WTC11 (cell line): ENCODE results near the gene SCML1. TPM values are rescaled to one million over a fixed set of nuclear protein-coding genes. Genes with fewer than 3 reads are reported as not detected.

Experiments used
- ATAC-seq: fragments of 200-7000 bp; cut with Tn5 transposase; 2 replicates; pipeline ENCODE4 v1.10.0; 2021; ENCODE audit warnings: mild to moderate bottlenecking, moderate library complexity
- CTCF ChIA-PET: fragments of 300-600 bp; sonication (Branson Sonifier 250); formaldehyde crosslinking; loops from one replicate; lab custom pipeline; 2021; ENCODE audit warnings: antibody characterized with exemption; lab: Charles Lee
- POLR2A ChIA-PET: fragments of 350-600 bp; sonication (Branson Sonifier 250); formaldehyde crosslinking; loops from one replicate; lab custom pipeline; 2021; ENCODE audit warnings: antibody characterized with exemption; lab: Charles Lee
- DNase-seq: peaks from one replicate; pipeline ENCODE4 v3.0.0; 2021; ENCODE audit warnings: low spot score
- H3K27ac Mint-ChIP-seq: 2 replicates; pipeline ENCODE4 v1.8.0; 2021; ENCODE audit warnings: mixed read lengths
- H3K27me3 Mint-ChIP-seq: 2 replicates; pipeline ENCODE4 v1.8.0; 2021; ENCODE audit warnings: low read depth, mild to moderate bottlenecking, moderate library complexity, mixed read lengths
- H3K36me3 Mint-ChIP-seq: 2 replicates; pipeline ENCODE4 v1.8.0; 2021; ENCODE audit warnings: mixed read lengths
- H3K4me1 Mint-ChIP-seq: 2 replicates; pipeline ENCODE4 v1.8.0; 2022; ENCODE audit warnings: mixed read lengths
- H3K4me3 Mint-ChIP-seq: 2 replicates; pipeline ENCODE4 v1.8.0; 2021; ENCODE audit warnings: mild to moderate bottlenecking, moderate library complexity, mixed read lengths
- H3K9me3 Mint-ChIP-seq: 2 replicates; pipeline ENCODE4 v1.8.0; 2021; ENCODE audit warnings: mixed read lengths
- ATF1 ChIP-seq: sonication (generic); formaldehyde crosslinking; IDR thresholded peaks from 2 replicates; pipeline ENCODE4 v1.8.1; 2023; ENCODE audit warnings: mild to moderate bottlenecking, moderate library complexity, missing genetic modification reagents
- CREM ChIP-seq: sonication (generic); formaldehyde crosslinking; IDR thresholded peaks from 2 replicates; pipeline ENCODE4 v1.8.1; 2022; ENCODE audit warnings: mild to moderate bottlenecking, missing genetic modification reagents, moderate library complexity
- CTCF ChIP-seq: fragments of 200-600 bp; IDR thresholded peaks from 2 replicates; pipeline ENCODE4 v1.8.0; 2022; ENCODE audit warnings: antibody characterized with exemption
- E2F5 ChIP-seq: sonication (generic); formaldehyde crosslinking; IDR thresholded peaks from 2 replicates; pipeline ENCODE4 v1.8.1; 2022; ENCODE audit warnings: mild to moderate bottlenecking, moderate library complexity, missing genetic modification reagents
- ETV6 ChIP-seq: sonication (generic); formaldehyde crosslinking; IDR thresholded peaks from 2 replicates; pipeline ENCODE4 v1.8.1; 2022; ENCODE audit warnings: mild to moderate bottlenecking, missing genetic modification reagents
- GTF2I ChIP-seq: fragments of 250-450 bp; sonication (Bioruptor Pico); conservative IDR thresholded peaks from 2 replicates; pipeline ENCODE4 v1.4.0; 2021; ENCODE audit warnings: mild to moderate bottlenecking
- JUN ChIP-seq: sonication (generic); formaldehyde crosslinking; IDR thresholded peaks from 2 replicates; pipeline ENCODE4 v1.8.0; 2023; ENCODE audit warnings: mild to moderate bottlenecking, missing genetic modification reagents
- MAX ChIP-seq: sonication (generic); formaldehyde crosslinking; IDR thresholded peaks from 2 replicates; pipeline ENCODE4 v1.8.0; 2022; ENCODE audit warnings: mild to moderate bottlenecking, missing genetic modification reagents
- NFE2L1 ChIP-seq: sonication (generic); formaldehyde crosslinking; IDR thresholded peaks from 2 replicates; pipeline ENCODE4 v1.8.1; 2023; ENCODE audit warnings: missing genetic modification reagents
- NR2C2 ChIP-seq: sonication (generic); formaldehyde crosslinking; IDR thresholded peaks from 2 replicates; pipeline ENCODE4 v1.8.0; 2022; ENCODE audit warnings: mild to moderate bottlenecking, missing genetic modification reagents
- PREB ChIP-seq: sonication (generic); formaldehyde crosslinking; IDR thresholded peaks from 2 replicates; pipeline ENCODE4 v1.8.1; 2022; ENCODE audit warnings: mild to moderate bottlenecking, missing genetic modification reagents, moderate library complexity, borderline replicate concordance
- PRRX2 ChIP-seq: fragments of 250-450 bp; sonication (Bioruptor Pico); IDR thresholded peaks from 2 replicates; pipeline ENCODE4 v1.8.0; 2021; ENCODE audit warnings: mild to moderate bottlenecking
- RORB ChIP-seq: fragments of 250-450 bp; sonication (Bioruptor Pico); IDR thresholded peaks from 2 replicates; pipeline ENCODE4 v1.9.0; 2021; ENCODE audit warnings: mild to moderate bottlenecking
- STAT6 ChIP-seq: sonication (generic); formaldehyde crosslinking; conservative IDR thresholded peaks from 2 replicates; pipeline ENCODE4 v1.8.1; 2023; ENCODE audit warnings: mild to moderate bottlenecking, low read depth, missing genetic modification reagents, moderate library complexity
- TP53 ChIP-seq: sonication (generic); formaldehyde crosslinking; IDR thresholded peaks from 2 replicates; pipeline ENCODE4 v1.8.1; 2023; ENCODE audit warnings: mild to moderate bottlenecking, missing genetic modification reagents
- USF1 ChIP-seq: sonication (generic); formaldehyde crosslinking; IDR thresholded peaks from 2 replicates; pipeline ENCODE4 v1.8.0; 2022; ENCODE audit warnings: mild to moderate bottlenecking, missing genetic modification reagents
- ZBTB43 ChIP-seq: sonication (generic); formaldehyde crosslinking; IDR thresholded peaks from 2 replicates; pipeline ENCODE4 v1.8.1; 2023; ENCODE audit warnings: mild to moderate bottlenecking, missing genetic modification reagents
- ZMAT4 ChIP-seq: fragments of 250-450 bp; sonication (Bioruptor Pico); IDR thresholded peaks from 2 replicates; pipeline ENCODE4 v1.9.0; 2021; ENCODE audit warnings: mild to moderate bottlenecking
- ZNF138 ChIP-seq: sonication (generic); formaldehyde crosslinking; conservative IDR thresholded peaks from 2 replicates; pipeline ENCODE4 v1.8.1; 2022; ENCODE audit warnings: mild to moderate bottlenecking, moderate library complexity, missing genetic modification reagents
- ZNF396 ChIP-seq: fragments of 250-450 bp; sonication (Bioruptor Pico); IDR thresholded peaks from 2 replicates; pipeline ENCODE4 v1.8.0; 2021; ENCODE audit warnings: mild to moderate bottlenecking, moderate library complexity, borderline replicate concordance
- ZNF423 ChIP-seq: fragments of 250-450 bp; sonication (Bioruptor Pico); IDR thresholded peaks from 2 replicates; pipeline ENCODE4 v2.1.2; 2022; ENCODE audit warnings: mild to moderate bottlenecking, moderate library complexity
- ZNF425 ChIP-seq: fragments of 250-450 bp; sonication (Bioruptor Pico); conservative IDR thresholded peaks from 2 replicates; pipeline ENCODE4 v1.9.0; 2021; ENCODE audit warnings: mild to moderate bottlenecking
- ZNF671 ChIP-seq: fragments of 250-450 bp; sonication (Bioruptor Pico); IDR thresholded peaks from 2 replicates; pipeline ENCODE4 v1.8.0; 2021; ENCODE audit warnings: mild to moderate bottlenecking
- total RNA-seq: library from RNA; stranded (reverse); gene quantifications from 3 replicates; pipeline ENCODE4 v1.2.3, GENCODE V29; 2021

The SCML1 gene
- total RNA-seq, 1 experiment from 2014 or later = 2.3 TPM

GRCh38 chrX:17747692-17748091 is 10.4 kb downstream of the SCML1 start:
- TF ChIP-seq JUN (CRISPR knock-in tag) (no peak), STAT6 (CRISPR knock-in tag) (no peak), ZNF396 (CRISPR knock-in tag) (no peak), NR2C2 (no peak), E2F5 (CRISPR knock-in tag) (no peak), MAX (no peak), NFE2L1 (CRISPR knock-in tag) (no peak), RORB (CRISPR knock-in tag) (no peak)
- TF ChIP-seq, all 79 proteins: peak for 0
- DNase-seq = no peak
- ChIA-PET POLR2A (no interaction called here), CTCF (interaction anchor here (0.6 kb wide), 1 partner anchor 192 kb away, joined by 3 read pairs; no protein-coding TSS in a partner anchor)
- Mint-ChIP-seq H3K4me3 (no peak overlapping the region), H3K9me3 (no peaks in the 10 kb centered on the region), H3K4me1 (no peaks in the 10 kb centered on the region), H3K27ac (no peak overlapping the region), H3K27me3 (no peaks in the 10 kb centered on the region), H3K36me3 (no peaks in the 10 kb centered on the region)
- ATAC-seq = no peak

GRCh38 chrX:17748684-17749083 is 11.4 kb downstream of the SCML1 start:
- no peaks in the 10 kb centered on the region for H3K36me3 Mint-ChIP-seq
- no peaks in the 10 kb centered on the region for H3K27me3 Mint-ChIP-seq
- no peak overlapping the region for H3K4me3 Mint-ChIP-seq
- CTCF ChIA-PET = no interaction called here
- POLR2A ChIA-PET = no interaction called here
- TF ChIP-seq PRRX2 (no peak), GTF2I (no peak), ZNF671 (CRISPR knock-in tag) (no peak)
- no peak overlapping the region for H3K27ac Mint-ChIP-seq
- no peaks in the 10 kb centered on the region for H3K4me1 Mint-ChIP-seq
- ATAC-seq = no peak
- no peak for DNase-seq
- H3K9me3 Mint-ChIP-seq = no peaks in the 10 kb centered on the region

- POLR2A ChIA-PET = no interaction called here
- no peak for ATAC-seq
- TF ChIP-seq ZMAT4 (CRISPR knock-in tag) = no peak
- no peak for TF ChIP-seq ZNF425 (CRISPR knock-in tag)
- no peak for TF ChIP-seq ZNF138 (CRISPR knock-in tag)
- TF ChIP-seq CREM (CRISPR knock-in tag) = no peak
- no peak for TF ChIP-seq PRRX2
- TF ChIP-seq USF1 = no peak
- no peak for TF ChIP-seq ETV6 (CRISPR knock-in tag)
- no peak for TF ChIP-seq CTCF
- no peak for TF ChIP-seq TP53 (CRISPR knock-in tag)
- TF ChIP-seq ATF1 = no peak
- TF ChIP-seq ZNF423 (CRISPR knock-in tag) = no peak
- no peak for TF ChIP-seq PREB (CRISPR knock-in tag)
- TF ChIP-seq ZBTB43 (CRISPR knock-in tag) = no peak
These were observed 13.1 kb downstream of the SCML1 start for GRCh38 chrX:17750436-17750835.

More at GRCh38 chrX:17750436-17750835, 13.1 kb downstream of the SCML1 start:
- Mint-ChIP-seq H3K27me3 (no peaks in the 10 kb centered on the region), H3K9me3 (no peaks in the 10 kb centered on the region), H3K4me3 (no peak overlapping the region), H3K4me1 (no peaks in the 10 kb centered on the region), H3K27ac (no peak overlapping the region), H3K36me3 (no peaks in the 10 kb centered on the region)
- CTCF ChIA-PET = no interaction called here
- DNase-seq = no peak
